GM21360 (cell line): ENCODE data around the gene FGD5.

Experiments used
- ATAC-seq: cut with Tn5 transposase; IDR thresholded peaks from one replicate; pipeline ENCODE4 v1.9.1; 2021; ENCODE audit warnings: mild to moderate bottlenecking, moderate library complexity; ENCODE audit not compliant: unreplicated experiment

FGD5 gene

DNA sequence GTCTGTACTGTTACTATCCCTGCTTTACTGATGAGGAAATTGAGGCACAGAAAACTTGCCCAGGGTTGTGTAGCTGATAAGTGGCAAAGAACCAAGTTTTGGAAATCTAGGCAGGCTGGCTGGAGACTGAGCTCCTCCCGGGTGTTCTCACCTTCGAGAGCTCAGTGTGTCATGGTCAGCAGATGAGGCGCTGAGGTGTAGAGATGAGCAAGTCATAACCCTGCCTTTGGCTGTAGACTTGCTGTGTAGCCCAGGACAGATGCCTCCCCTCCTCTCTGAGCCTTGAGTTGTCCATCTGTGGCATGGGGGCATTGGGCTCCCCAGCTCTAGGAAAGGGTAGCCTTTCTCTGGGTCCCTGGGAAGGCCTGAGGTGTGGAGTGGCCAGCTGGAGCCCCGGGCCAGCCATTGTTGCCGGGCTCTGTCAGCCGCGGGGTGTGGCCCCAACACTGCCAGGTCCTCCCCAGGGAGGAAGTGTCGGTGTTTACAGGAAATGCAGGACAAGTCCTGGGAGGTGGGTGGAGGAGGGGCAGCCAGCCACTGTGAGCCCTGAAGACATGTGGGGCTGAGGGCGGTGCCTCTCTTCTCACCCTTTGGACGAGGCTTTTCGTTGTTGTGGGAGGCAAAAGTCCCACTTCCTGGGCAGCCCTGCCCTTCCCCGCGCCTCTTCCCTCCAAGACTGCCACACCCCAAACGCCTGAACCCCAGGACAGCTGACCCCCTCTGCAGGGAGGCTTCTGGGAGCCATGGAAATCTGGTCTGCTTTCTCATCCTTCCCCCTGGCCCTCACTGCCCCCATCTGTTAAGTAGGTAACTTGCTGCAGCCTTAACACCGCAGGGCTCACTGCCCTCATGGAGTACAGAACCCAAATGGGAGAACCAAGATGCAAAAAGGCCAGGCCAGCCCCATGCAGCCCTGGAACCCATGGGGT is 29.1 kb downstream of the FGD5 start:
- no peak for ATAC-seq

DNA sequence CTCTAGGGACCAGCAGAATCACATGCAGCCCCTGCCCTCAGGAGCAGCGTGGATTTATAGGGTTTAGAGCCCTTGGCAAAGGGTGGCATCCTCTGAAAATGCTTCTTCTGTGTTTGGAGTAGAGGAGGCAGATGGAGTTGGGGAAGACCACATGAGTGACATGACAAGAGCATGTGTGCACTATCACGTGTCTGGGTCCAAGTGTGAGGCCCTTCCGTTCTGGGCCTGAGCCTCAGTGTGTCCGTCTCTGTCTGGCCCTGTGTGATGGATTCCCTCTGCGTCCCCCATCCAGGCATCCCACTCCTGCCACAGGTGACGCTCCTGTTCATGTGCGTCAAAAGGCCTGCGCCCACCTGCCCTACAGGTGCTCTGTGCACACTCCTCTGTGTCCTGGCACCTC is 30.1 kb downstream of the FGD5 start:
- no peak for ATAC-seq

DNA sequence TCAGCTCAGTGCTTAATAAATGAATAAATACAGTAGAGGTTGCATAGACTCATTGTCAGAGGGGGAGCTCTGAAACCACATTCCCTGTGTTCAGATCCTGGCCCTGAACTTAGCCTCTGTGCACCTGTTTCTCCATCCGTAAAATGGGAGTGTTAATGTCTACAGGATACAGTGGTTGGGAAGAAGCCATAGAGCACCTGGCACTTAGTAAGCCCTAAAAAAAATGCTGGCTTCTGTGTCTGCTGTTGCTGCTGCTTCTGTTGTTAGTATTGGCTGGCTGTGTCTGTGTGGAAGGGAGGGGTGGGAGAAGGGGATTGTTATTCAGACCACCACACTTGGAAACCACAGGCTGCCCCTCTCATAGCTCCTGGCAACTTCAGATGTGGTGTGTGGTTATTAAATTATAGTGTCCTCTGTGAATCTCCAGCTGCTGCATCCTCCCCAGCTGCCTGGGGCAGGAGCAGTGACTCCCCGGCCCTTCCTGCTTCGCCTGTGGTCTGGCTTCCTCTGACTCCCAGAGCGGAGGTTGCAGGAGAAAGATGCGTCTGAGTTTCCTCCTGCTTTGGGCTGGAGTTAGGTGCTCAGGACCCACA is 31.0 kb downstream of the FGD5 start:
- no peak for ATAC-seq

DNA sequence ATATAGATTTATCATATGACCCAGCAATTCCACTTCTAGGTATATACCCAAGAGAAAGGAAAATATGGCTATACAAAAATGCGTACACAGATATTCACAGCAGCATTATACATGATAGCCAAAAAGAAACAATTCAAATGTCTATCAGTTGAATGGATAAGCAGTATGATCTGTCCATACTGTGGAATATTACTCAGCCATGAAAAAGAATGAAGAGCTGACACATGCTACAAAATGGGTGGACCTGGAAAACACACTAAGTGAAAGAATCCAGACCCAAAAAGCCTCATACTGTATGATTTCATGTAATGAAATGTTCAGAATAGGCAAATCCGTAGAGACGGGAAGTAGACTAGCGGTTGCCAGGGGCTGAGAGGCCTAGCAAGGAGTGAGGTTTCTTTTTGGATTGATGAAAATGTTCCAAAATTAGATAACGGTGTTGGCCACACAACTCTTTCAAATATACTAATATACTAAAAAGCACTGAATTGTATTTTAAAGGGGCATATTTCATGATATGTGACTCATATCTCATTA is 33.4 kb downstream of the FGD5 start:
- no peak for ATAC-seq

DNA sequence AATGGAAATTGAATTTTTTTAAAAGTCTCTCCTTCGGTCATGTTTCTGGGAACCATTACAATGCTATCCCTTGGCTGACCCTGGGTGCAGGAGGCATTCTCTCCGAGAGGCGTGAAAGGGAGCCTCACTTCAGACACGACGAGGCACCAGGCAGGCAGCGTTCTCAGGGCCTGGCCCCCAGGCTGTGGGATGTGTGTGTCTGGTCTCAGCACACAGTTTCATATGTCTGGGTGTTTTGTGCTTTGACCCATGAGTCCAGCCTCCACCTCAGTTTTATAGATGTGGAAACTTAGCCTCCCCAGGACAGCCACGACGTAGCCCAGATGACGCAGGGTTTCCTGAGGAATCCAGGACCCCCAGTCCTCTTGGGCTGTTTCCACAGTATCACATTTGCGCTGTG is 34.0 kb downstream of the FGD5 start:
- ATAC-seq, result no peak

DNA sequence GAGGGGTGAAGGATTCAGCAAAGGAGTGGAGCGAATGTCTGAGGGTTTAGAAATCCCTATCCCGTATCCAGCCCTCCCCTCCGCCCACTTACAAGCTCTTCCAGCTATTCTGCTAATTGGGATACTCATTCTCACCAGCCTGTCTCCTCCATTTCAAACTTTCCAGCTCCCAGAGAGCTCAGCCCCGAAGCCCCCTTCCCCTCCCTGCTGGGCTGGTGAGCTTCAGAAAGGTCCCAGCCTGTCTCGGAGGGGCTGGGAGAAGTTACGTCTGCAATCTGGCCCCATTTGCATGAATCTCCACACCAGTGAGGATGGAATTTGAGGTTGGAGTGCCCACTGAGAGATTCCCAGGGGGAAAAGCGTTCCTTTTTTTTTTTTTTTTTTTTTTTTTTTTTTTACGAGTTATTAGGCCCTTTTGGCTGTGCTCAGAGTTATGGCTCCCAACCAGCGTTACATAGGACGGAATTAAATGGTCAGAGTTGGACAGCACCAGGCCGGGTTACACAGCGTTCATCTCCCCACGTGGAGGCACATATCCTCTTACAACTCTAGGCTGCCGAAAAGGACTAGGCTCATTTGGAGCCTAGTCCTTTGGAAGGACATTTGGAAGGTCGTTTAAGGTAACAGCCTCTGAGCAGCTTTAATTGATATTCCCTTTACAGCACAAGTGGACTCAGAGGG is 34.6 kb downstream of the FGD5 start:
- no peak for ATAC-seq

DNA sequence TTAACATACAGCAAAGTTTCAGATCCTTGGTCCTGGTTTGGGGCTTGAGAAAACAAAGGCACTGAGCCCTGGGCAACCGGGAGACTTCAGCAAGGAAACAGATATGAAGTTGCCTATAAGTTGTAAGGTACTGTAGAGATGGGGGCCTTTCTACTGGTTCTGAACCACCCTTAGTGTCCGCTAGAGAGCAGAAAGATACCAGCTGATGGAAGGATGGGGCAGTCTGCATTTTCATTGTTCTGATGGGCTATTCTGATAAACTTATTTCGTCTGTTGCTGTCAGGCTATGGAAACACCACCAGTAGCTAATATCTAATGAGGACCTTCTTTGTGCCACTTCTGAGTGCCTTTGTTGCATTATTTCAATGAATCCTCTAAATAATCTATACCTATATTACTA is 38.7 kb downstream of the FGD5 start:
- no peak for ATAC-seq

DNA sequence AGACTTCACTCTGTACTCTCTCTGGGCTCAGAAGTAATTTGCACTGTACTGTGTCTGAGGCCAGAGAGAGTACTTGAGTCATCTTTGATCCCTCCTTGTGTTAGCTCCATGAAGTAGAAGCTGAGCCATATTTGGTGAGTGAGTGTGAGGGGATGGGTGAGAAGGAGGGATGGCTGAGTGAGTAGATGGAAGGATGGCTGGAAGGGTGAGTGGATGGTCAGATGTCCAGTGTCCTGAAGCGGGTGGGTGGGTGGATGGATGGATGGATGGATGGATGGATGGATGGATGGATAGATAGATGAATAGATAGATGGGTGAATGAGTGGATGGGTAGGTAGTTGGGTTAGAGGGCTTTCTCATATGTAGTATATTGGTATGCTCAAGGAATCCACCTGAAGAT is 39.3 kb downstream of the FGD5 start:
- ATAC-seq, result no peak

DNA sequence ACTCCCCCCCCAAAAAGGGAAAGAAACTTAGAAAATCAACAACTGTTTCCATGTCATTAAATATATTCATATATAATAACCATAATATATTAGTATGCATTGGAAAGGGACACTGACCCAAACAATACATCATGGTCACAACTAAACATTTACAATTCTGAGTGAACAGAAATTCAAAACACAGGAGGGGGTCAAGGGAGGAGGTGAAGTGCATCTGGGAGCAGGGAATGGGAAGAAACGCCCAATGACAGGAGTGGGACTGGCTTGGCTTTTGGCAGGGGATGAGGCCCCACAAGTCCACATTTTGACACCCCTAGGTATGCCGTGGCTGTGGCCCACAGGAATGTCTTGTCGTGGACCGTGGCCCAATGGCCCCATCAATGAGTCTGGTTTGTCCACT is 41.1 kb downstream of the FGD5 start:
- ATAC-seq, result no peak

DNA sequence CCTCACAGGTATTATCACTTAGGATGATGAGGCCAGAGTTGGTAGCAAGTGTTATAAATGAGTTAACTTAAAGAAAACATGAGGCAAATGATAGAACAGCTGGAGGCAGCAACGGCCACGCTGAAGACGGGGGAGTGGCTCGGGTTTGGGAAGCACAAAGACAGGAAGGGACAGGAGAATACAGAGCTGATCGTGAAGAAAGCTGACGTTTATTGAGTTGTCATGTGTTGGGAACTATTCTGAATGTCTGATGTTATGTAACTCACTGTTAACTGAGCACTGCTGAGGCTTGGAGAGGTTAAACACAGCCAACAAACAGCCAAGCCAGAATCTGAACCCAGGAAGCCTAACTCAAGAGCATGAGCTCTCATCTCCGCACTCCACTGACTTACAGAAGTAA is 42.3 kb downstream of the FGD5 start:
- ATAC-seq, result no peak

DNA sequence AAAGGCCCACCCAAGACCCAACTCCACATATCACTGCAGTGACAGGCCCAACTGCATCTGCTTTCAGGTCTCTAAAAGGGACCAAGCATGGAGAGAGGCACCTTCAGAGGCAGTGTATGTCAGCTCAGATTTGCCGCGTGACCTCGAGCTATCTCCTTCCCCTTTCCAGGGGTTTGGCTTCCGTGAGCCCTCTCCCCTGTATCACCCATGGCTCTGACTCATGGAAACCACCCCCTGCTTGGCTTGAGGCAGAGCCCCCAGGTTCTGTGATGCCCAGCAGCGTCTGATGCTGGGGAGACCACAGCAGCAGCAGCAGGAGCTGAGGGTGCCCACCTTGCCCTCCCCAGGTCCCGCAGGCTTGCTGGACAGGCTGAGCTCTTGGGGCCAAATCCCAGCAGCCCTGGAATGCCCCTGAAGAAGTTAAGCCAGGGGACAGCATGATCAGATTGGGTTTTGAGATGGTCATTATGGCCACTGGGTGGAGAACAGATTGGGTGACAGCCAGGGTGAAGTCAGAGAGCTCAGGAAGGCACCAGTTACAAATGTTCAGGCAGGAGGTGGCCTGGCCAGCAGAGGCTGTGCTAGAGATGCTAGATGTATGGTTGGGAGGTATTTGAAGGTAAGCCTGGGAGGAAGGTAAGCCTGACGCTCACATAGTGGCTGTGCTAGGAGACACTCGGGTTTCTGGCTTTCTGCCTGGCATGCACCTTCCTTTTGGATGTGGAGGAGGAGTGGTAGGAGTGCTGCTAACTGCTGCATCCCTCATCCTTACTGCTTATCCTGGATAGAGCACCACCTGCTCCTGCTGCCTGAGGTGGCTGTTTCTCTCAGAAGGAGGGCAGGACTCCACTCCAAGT is 42.9 kb downstream of the FGD5 start:
- no peak for ATAC-seq

DNA sequence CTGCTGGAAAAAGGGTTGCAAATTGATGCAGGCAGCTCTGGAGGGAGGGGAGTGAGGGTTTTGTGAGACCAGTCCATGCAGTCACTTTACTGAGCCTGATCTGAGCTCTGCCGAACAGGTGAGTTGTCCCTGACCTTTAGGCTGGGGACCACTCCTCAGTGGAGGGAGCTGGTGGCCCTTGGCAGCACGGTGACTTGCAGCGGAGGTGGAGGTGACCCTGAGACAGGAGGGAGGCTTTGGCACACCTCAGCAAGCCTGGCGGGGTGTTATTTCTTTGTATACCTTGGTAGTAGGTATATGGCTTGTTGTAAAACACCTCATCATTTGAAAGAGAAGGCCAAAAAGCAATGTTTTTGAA is 43.5 kb downstream of the FGD5 start:
- ATAC-seq, result no peak

DNA sequence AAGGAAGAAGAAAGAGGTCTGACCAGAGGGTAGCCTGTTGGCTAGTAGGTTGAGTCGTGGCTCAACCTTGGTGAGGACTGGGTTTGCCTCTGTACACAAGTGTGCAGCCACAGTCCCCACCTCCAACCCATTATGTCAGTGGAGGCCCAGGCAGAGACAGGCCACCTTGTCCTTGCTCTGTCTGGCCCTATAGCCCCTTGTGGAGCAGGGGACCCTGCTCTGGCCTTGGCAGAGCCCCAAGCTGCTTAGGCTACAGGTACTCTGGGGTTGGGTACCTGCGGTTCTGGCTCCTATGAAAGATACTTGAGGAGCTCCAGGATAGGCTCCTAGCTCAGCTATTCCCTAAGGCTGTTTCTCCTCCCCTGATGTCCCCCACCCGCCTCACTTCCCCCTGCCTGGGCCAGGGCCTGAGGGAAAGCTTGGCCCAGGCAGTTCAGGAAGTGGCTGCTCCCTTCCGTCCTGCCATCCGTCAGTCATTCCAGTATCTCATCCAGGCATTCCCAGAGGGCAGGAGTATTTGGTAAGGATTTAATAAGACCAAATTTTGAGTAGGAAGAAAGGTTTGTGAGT is 44.0 kb downstream of the FGD5 start:
- ATAC-seq, result no peak

DNA sequence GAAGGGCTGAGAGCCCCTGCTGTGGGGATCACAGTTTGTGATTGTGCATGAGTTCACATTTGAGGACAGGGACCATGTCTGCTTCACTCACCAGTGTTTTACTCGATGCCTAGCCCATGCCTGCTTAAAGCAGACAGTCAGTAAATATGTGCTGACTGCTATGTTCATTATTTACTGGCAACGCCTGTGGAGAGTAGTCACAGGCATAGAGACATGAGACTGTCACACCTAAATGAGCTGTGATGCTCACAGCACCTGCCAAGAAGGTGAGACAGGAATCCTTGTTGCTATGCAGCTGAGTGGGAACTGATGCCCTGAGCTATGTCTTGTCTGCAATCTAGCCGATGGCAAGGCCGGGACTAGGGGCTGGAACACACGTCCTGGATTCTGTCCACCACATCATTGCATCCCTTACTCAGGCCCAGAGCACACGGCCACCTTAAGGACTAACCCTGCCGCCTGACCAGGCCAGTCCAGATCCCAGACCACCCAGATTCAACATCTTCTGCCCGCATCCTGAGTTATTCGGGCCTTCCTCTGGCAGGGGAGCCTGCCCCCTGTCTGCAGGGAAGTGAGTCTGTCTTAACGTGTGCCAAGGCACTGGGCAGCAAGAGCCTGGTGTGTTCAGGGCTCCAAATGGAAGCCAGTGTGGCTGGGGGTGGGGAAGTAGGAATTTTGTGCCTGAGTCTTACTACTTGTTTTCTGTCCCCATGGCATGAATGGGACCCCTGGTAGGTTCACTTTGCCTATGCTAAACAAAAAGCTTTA is 44.8 kb downstream of the FGD5 start:
- no peak for ATAC-seq

DNA sequence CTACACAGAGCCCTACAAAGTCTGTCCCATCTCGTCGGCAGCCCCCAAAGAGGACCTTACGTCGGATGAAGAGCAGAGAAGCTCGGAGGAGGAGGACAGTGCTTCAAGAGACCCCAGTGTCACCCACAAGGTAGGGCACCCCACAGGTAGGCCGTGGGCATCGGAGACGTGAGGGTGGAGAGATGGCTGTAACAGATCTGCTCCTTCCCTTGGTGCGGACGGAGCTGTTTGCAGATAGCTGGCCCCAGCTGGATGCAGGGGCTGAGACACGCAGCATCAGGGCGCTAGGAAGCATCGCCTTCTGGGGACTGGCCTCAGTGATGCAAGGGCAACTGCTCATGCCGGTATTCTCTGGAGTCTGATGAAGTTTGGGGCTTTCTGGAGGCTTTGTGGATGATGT is 45.4 kb downstream of the FGD5 start:
- ATAC-seq, result no peak

DNA sequence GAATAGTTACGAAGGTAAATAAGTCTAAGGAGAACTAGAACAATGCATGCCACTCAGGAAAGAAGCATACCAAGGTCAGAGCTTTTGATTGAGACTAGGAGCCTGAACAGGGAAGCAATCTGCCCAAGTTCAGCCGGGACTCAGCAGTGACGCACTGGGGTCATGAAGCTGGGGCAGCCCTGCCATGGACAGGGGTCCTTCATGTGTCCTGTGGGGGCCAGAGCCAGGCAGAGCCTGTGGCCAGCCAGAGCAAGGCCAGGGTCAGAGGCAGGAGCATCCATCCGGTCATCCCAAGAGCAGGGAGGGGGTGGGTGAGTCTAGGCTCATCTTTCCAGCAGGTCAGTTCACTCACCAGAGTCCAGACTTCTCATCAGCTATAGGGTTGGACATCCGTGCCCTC is 47.9 kb downstream of the FGD5 start:
- no peak for ATAC-seq

DNA sequence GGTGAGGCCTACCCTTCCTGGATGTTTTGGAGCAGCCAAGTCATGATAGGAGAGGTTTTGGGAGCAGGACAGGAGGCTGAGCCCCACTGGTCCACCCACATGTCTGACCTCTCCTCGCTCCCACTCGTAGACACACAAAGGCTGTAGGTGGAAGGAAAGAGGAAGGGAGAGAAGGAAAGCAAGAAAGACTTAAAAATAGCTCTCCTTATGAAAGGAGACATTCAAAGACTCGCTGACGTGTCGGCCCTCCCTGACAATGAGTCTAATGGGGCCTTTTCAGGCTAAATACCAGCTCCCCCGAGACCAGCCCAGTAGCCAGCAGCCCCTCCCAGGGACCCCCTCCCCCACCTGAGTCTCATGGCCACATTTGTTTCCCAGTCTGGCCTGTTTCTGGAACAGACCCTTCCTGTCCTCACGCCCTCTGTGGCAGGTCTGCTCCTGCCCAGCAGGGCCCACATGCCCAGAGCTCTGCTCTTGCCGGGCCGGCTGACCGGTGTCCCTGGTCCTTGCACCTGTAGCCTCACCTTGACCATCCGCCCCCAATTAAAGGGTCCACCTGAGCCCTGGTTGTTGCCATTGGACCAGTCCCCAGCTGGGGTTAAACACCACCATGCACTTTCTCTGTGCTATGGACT is 49.3 kb downstream of the FGD5 start:
- no peak for ATAC-seq

DNA sequence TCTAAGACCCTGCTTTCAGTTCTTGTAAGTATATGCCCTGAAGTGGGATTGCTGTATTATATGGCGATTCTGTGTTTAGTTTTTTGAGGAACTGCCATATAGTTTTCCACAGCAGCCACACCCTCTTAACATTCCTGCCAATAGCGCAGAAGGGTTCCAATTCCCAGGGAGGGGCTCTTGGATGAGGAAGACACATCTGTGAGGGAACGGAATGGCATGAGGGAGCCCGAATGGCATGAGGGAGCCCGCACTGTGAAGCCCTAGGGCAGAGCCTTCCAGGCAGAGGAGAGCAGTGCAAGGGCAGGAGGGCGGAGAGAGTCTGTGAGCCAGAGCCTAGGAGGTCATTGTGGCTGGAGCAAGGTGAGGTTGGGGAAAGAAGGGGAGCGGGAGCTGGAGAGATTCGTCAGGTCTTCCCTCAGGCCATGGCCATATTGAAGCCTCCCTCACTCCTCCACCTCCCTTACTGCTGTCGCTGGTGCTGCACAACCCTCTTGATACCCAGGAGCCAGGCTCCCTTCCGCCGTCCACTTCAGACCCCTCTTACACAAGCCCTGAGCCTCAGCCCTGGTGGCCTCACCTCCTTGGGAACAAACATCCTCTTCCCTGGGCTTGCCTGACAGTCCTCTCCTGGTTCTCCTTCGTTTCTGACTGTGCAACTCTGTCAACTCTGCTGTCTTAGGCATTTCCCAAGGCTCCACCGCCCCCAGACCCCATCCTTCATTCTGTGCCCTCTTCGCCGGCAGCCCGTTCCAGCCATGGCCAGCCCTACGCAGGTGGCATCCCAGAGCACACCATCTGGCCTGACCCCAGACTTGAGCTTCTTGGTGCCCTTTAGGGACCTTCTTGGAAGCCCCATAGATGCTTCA is 51.4 kb downstream of the FGD5 start:
- no peak for ATAC-seq

DNA sequence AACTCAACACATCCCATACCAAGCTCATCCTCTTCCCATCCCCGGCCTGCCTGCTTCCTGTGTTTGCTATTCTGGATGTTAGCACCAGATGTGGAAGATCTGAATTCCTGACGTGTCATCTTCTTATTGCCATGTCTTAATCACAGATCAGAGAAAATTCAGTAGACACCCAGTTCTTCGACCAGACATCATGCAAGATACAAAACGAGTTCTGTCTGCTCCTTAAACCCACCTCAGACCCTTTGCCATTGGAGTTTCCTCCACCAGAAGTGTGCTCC is 52.0 kb downstream of the FGD5 start:
- no peak for ATAC-seq
